MM.1S (cell line): ENCODE data around the gene RYR2.
"Not testable (repeated sequence)": the region's sequence is repeated elsewhere in the genome, so short reads cannot be mapped to it uniquely, and the experiment has no call there.

Source experiments
- EZH2phosphoT487 ChIP-seq: fragments of 300-600 bp; sonication (generic); IDR thresholded peaks from 2 replicates; pipeline ENCODE4 v1.6.1; 2018; ENCODE audit warnings: antibody characterized with exemption, low read length
- TF ChIP-seq, protein P1 (sequence below): fragments of 300-600 bp; sonication (generic); IDR thresholded peaks from 2 replicates; pipeline ENCODE4 v1.5.1; 2016; ENCODE audit warnings: antibody characterized with exemption, low read length, mixed read lengths

DNA sequence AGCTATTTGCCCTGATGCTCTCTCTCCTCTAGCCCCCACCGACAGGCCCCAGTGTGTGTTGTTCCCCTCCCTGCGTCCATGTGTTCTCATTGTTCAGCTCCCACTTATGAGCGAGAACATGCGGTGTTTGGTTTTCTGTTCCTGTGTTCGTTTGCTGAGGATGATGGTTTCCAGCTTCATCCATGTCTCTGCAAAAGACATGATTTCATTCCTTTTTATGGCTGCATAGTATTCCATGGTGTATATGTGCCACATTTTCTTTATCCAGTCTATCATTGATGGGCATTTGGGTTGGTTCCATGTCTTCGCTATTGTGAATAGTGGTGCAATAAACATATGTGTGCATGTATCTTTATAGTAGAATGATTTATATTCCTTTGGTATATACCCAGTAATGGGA is 110.0 kb downstream of the RYR2 start:
- TF ChIP-seq, protein P1, sequence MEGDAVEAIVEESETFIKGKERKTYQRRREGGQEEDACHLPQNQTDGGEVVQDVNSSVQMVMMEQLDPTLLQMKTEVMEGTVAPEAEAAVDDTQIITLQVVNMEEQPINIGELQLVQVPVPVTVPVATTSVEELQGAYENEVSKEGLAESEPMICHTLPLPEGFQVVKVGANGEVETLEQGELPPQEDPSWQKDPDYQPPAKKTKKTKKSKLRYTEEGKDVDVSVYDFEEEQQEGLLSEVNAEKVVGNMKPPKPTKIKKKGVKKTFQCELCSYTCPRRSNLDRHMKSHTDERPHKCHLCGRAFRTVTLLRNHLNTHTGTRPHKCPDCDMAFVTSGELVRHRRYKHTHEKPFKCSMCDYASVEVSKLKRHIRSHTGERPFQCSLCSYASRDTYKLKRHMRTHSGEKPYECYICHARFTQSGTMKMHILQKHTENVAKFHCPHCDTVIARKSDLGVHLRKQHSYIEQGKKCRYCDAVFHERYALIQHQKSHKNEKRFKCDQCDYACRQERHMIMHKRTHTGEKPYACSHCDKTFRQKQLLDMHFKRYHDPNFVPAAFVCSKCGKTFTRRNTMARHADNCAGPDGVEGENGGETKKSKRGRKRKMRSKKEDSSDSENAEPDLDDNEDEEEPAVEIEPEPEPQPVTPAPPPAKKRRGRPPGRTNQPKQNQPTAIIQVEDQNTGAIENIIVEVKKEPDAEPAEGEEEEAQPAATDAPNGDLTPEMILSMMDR: not testable (repeated sequence)
- not testable (repeated sequence) for TF ChIP-seq EZH2phosphoT487
